GM23338 (cell line): ENCODE results near the gene HEXA. TPM values are rescaled to one million over a fixed set of nuclear protein-coding genes. Genes with fewer than 3 reads are reported as not detected.

ENCODE experiments used
- ATAC-seq: fragments of 200-7000 bp; cut with Tn5 transposase; 3 replicates; pipeline ENCODE4 v1.9.1; 2020
- DNase-seq: peaks from one replicate; pipeline ENCODE4 v3.0.0-alpha.2; 2015; ENCODE audit warnings: low spot score
- H2AFZ ChIP-seq: fragments of 200-600 bp; sonication (generic); 2 replicates; pipeline ENCODE4 v1.8.0; 2016; ENCODE audit warnings: antibody characterized with exemption, mild to moderate bottlenecking, moderate library complexity
- H3F3A ChIP-seq: fragments of 200-600 bp; sonication (generic); replicated peaks from 2 replicates; pipeline ENCODE4 v1.8.0; 2017; ENCODE audit warnings: antibody characterized with exemption, mixed run types, low read depth
- H3K27ac ChIP-seq: fragments of 200-600 bp; sonication (generic); 2 replicates; pipeline ENCODE4 v1.6.1; 2016; ENCODE audit warnings: low read depth
- H3K27me3 ChIP-seq: fragments of 200-600 bp; sonication (generic); 2 replicates; pipeline ENCODE4 v1.8.0; 2016; ENCODE audit warnings: mild to moderate bottlenecking, mixed run types, moderate library complexity; ENCODE audit not compliant: insufficient read depth
- H3K36me3 ChIP-seq: fragments of 200-600 bp; sonication (generic); 2 replicates; pipeline ENCODE4 v1.8.0; 2016; ENCODE audit warnings: mild to moderate bottlenecking; ENCODE audit not compliant: insufficient read depth
- H3K4me1 ChIP-seq: fragments of 200-600 bp; sonication (generic); 2 replicates; pipeline ENCODE4 v1.8.0; 2016; ENCODE audit warnings: mild to moderate bottlenecking, moderate library complexity; ENCODE audit not compliant: insufficient read depth
- H3K4me2 ChIP-seq: fragments of 200-600 bp; sonication (generic); 2 replicates; pipeline ENCODE4 v1.7.1; 2017; ENCODE audit warnings: mixed run types
- H3K4me3 ChIP-seq: fragments of 200-600 bp; sonication (generic); 2 replicates; pipeline ENCODE4 v1.6.1; 2016; ENCODE audit warnings: mixed run types
- H3K79me2 ChIP-seq: fragments of 200-600 bp; sonication (generic); replicated peaks from 2 replicates; pipeline ENCODE4 v1.8.0; 2017; ENCODE audit warnings: mild to moderate bottlenecking; ENCODE audit not compliant: insufficient read depth
- H3K9me2 ChIP-seq: fragments of 200-600 bp; sonication (generic); 2 replicates; pipeline ENCODE4 v1.8.0; 2017; ENCODE audit not compliant: insufficient read depth
- H4K20me1 ChIP-seq: fragments of 200-600 bp; sonication (generic); replicated peaks from 2 replicates; pipeline ENCODE4 v1.8.0; 2017; ENCODE audit warnings: mild to moderate bottlenecking; ENCODE audit not compliant: insufficient read depth
- H3K27ac Mint-ChIP-seq: 2 replicates; pipeline ENCODE4 v1.8.0; 2020; ENCODE audit warnings: inconsistent platforms, mild to moderate bottlenecking, moderate library complexity, mixed read lengths
- H3K27me3 Mint-ChIP-seq: 3 replicates; pipeline ENCODE4 v1.8.0; 2022; ENCODE audit warnings: low read depth, mild to moderate bottlenecking, moderate library complexity, mixed read lengths, inconsistent platforms; ENCODE audit not compliant: insufficient read depth, poor library complexity
- H3K36me3 Mint-ChIP-seq: 3 replicates; pipeline ENCODE4 v1.8.0; 2021; ENCODE audit warnings: low read depth, mild to moderate bottlenecking, inconsistent platforms, moderate library complexity, mixed read lengths
- H3K4me1 Mint-ChIP-seq: 3 replicates; pipeline ENCODE4 v1.8.0; 2020; ENCODE audit warnings: mild to moderate bottlenecking, inconsistent platforms, mixed read lengths
- H3K4me3 Mint-ChIP-seq: 3 replicates; pipeline ENCODE4 v1.8.0; 2021; ENCODE audit warnings: moderate library complexity, mild to moderate bottlenecking, inconsistent platforms, mixed read lengths
- H3K9me3 Mint-ChIP-seq: 3 replicates; pipeline ENCODE4 v1.8.0; 2020; ENCODE audit warnings: moderate library complexity, mild to moderate bottlenecking, inconsistent platforms, mixed read lengths
- CREB1 ChIP-seq: fragments of 250-450 bp; sonication (Bioruptor Pico); IDR thresholded peaks from 2 replicates; pipeline ENCODE4 v1.5.0; 2020; ENCODE audit warnings: low read depth, mild to moderate bottlenecking, moderate library complexity
- CTCF ChIP-seq, 2 experiments: fragments of 200-600 bp in 1 of 2; sonication (generic) in 1 of 2; conservative IDR thresholded peaks; 2 replicates each; pipeline versions ENCODE4 v1.5.1 to v1.6.1; 2016 to 2017; ENCODE audit warnings: antibody characterized with exemption in 2 of 2, low read depth in 2 of 2, mild to moderate bottlenecking in 2 of 2, moderate library complexity in 1 of 2
- ETS1 ChIP-seq: IDR thresholded peaks from 2 replicates; pipeline ENCODE4 v1.6.1; 2016; ENCODE audit warnings: antibody characterized with exemption
- EZH2 ChIP-seq: fragments of 200-600 bp; sonication (generic); IDR thresholded peaks from one replicate; pipeline ENCODE4 v1.8.0; 2017; ENCODE audit warnings: antibody characterized with exemption, mild to moderate bottlenecking, low read depth; ENCODE audit not compliant: unreplicated experiment
- EZH2phosphoT487 ChIP-seq: fragments of 200-600 bp; sonication (generic); IDR thresholded peaks from one replicate; pipeline ENCODE4 v1.8.1; 2018; ENCODE audit warnings: antibody characterized with exemption; ENCODE audit not compliant: unreplicated experiment
- JUNB ChIP-seq: IDR thresholded peaks from one replicate; pipeline ENCODE4 v1.6.1; 2016; ENCODE audit warnings: antibody characterized with exemption; ENCODE audit not compliant: unreplicated experiment
- NANOG ChIP-seq: IDR thresholded peaks from 2 replicates; pipeline ENCODE4 v1.6.1; 2016; ENCODE audit warnings: antibody characterized with exemption, borderline replicate concordance
- REST ChIP-seq: IDR thresholded peaks from one replicate; pipeline ENCODE4 v1.6.1; 2018; ENCODE audit warnings: antibody characterized with exemption; ENCODE audit not compliant: unreplicated experiment
- STAT1 ChIP-seq: IDR thresholded peaks from one replicate; pipeline ENCODE4 v1.6.1; 2016; ENCODE audit warnings: antibody characterized with exemption; ENCODE audit not compliant: unreplicated experiment
- ZNF114 ChIP-seq: fragments of 250-450 bp; sonication (Bioruptor Pico); IDR thresholded peaks from 2 replicates; pipeline ENCODE4 v1.5.0; 2020; ENCODE audit warnings: mild to moderate bottlenecking, moderate library complexity
- ZNF331 ChIP-seq: fragments of 250-450 bp; sonication (Bioruptor Pico); IDR thresholded peaks from 2 replicates; pipeline ENCODE4 v1.5.0; 2020; ENCODE audit warnings: low read depth, mild to moderate bottlenecking, moderate library complexity
- ZNF462 ChIP-seq: fragments of 250-450 bp; sonication (Bioruptor Pico); IDR thresholded peaks from 2 replicates; pipeline ENCODE4 v1.5.0; 2020; ENCODE audit warnings: mild to moderate bottlenecking, moderate library complexity
- polyA plus RNA-seq: library from polyadenylated mRNA; unstranded; fragments of >200 nt; fragmentation: Nextera tagmentation; extraction: Ambion mirVana; gene quantifications from 2 replicates; pipeline ENCODE4 v1.2.1, GENCODE V29; 2016
- total RNA-seq: library from RNA; depleted of rRNA; stranded (reverse); fragments of >200 nt; shearing (Covaris generic); gene quantifications from 2 replicates; pipeline ENCODE4 v1.2.3, GENCODE V29; 2014

Gene HEXA
- total and polyA plus RNA-seq, 2 experiments from 2014 or later: 43.0 to 43.8 TPM

GRCh38 chr15:72318408-72318942 lies 57.3 kb downstream of the HEXA start:
- TF ChIP-seq ZNF331: no peak
- no peak for TF ChIP-seq STAT1
- no peak for TF ChIP-seq CREB1 (CRISPR knock-in tag)
- no peak for TF ChIP-seq CTCF (conservative IDR thresholded peaks at IDR 0.05; ENCODE audit: low read depth in 2 of 2)
- no peak for TF ChIP-seq EZH2
- no peak for TF ChIP-seq NANOG
- TF ChIP-seq REST: no peak
- TF ChIP-seq ETS1: no peak
- no peak for TF ChIP-seq ZNF462 (CRISPR knock-in tag)
- TF ChIP-seq EZH2phosphoT487: no peak
- TF ChIP-seq JUNB: no peak
- no peak for TF ChIP-seq ZNF114 (CRISPR knock-in tag)
- no peak for ATAC-seq
- H3K27ac ChIP-seq: no peak overlapping the region
- H3F3A ChIP-seq: no peaks in the 10 kb centered on the region; the same call in 1 of the 2 replicates
- Mint-ChIP-seq H3K27ac (no peak overlapping the region), H3K27me3 (peaks cover 34% of the 10 kb centered on the region), H3K36me3 (no peaks in the 10 kb centered on the region; the same call in 2 of the 3 replicates), H3K4me3 (peak overlapping the region; percentile 20; the same call in 1 of the 3 replicates), H3K9me3 (no peaks in the 10 kb centered on the region; the same call in 2 of the 3 replicates), H3K4me1 (peaks cover 12% of the 10 kb centered on the region; the same call in 2 of the 3 replicates)
- no peaks in the 10 kb centered on the region for H4K20me1 ChIP-seq
- no peak overlapping the region for H2AFZ ChIP-seq
- H3K4me2 ChIP-seq: no peak overlapping the region
- DNase-seq: no peak
- no peak overlapping the region for H3K4me3 ChIP-seq
- H3K27me3 ChIP-seq: peaks cover 44% of the 10 kb centered on the region
- H3K79me2 ChIP-seq: no peaks in the 10 kb centered on the region
- H3K36me3 ChIP-seq: no peaks in the 10 kb centered on the region
- peaks cover 7% of the 10 kb centered on the region; the same call in 1 of the 2 replicates for H3K4me1 ChIP-seq
- no peaks in the 10 kb centered on the region for H3K9me2 ChIP-seq
